Right renal cortex interstitium (tissue), 3 donors: ENCODE data around the gene DMRT2. TPM values are rescaled to one million over a fixed set of nuclear protein-coding genes. Genes with fewer than 3 reads are reported as not detected.
A peak's percentile ranks its signal among the peaks of the same experiment; 100 is the strongest.

Experiments
- DNase-seq, 3 donors: peaks; one replicate each; pipeline ENCODE4 v3.0.0-alpha.2; 2013; ENCODE audit warnings: low read depth in 3 of 3, low spot score in 2 of 3
- polyA plus RNA-seq, 3 donors: library from polyadenylated mRNA; unstranded; fragments of 120-200 nt; gene quantifications; one replicate each; pipeline ENCODE4 v1.2.1, GENCODE V29; 2013; ENCODE audit not compliant: insufficient read length in 3 of 3

The DMRT2 gene
- polyA plus RNA-seq = 1 to 10 TPM; 1.5 to 3.6 (median 3.2) TPM

GRCh38 chr9:1050125-1050895 is at the start of gene DMRT2:
TSS of gene DMRT2 (plus strand) at chr9:1050357. CDS start at chr9:1051614, 1,257 bp downstream.
- peak; percentile 74 to 87 (median 81) for DNase-seq

GRCh38 chr9:1001838-1002237 is 48.3 kb upstream of the DMRT2 start:
- DNase-seq = no peak

- no peak for DNase-seq
Observed at GRCh38 chr9:1002678-1003077, 47.5 kb upstream of the DMRT2 start.

- no peak for DNase-seq
Observed at GRCh38 chr9:1005043-1005667, 45.0 kb upstream of the DMRT2 start.

- no peak for DNase-seq
Observed at GRCh38 chr9:1007312-1007711, 42.8 kb upstream of the DMRT2 start.

GRCh38 chr9:1008216-1008615 is 41.9 kb upstream of the DMRT2 start:
- DNase-seq = no peak

GRCh38 chr9:1009101-1009707 is 41.0 kb upstream of the DMRT2 start:
- DNase-seq = peak; percentile 32 to 65 (median 41)

- no peak for DNase-seq
Observed at GRCh38 chr9:1013021-1013420, 37.1 kb upstream of the DMRT2 start.

GRCh38 chr9:1014225-1014624 is 35.9 kb upstream of the DMRT2 start:
- DNase-seq = no peak

- no peak for DNase-seq
Observed at GRCh38 chr9:1014640-1015039, 35.5 kb upstream of the DMRT2 start.

- DNase-seq = no peak
Observed at GRCh38 chr9:1018121-1018520, 32.0 kb upstream of the DMRT2 start.

GRCh38 chr9:1024112-1024511 is 26.0 kb upstream of the DMRT2 start:
- DNase-seq = no peak

- DNase-seq = no peak
Observed at GRCh38 chr9:1025131-1025530, 25.0 kb upstream of the DMRT2 start.

GRCh38 chr9:1026219-1026618 is 23.9 kb upstream of the DMRT2 start:
- no peak for DNase-seq

- DNase-seq = no peak
Observed at GRCh38 chr9:1028501-1029190, 21.5 kb upstream of the DMRT2 start.

- no peak for DNase-seq
Observed at GRCh38 chr9:1031951-1032601, 18.1 kb upstream of the DMRT2 start.

GRCh38 chr9:1034271-1034670 is 15.9 kb upstream of the DMRT2 start:
- DNase-seq = no peak

- no peak for DNase-seq
Observed at GRCh38 chr9:1039589-1039988, 10.6 kb upstream of the DMRT2 start.

GRCh38 chr9:1042466-1042865 is 7.7 kb upstream of the DMRT2 start:
- no peak for DNase-seq

- no peak for DNase-seq
Observed at GRCh38 chr9:1044643-1045042, 5.5 kb upstream of the DMRT2 start.
